Measurements from ENCODE around the gene C19orf47.

The C19orf47 gene

DNA sequence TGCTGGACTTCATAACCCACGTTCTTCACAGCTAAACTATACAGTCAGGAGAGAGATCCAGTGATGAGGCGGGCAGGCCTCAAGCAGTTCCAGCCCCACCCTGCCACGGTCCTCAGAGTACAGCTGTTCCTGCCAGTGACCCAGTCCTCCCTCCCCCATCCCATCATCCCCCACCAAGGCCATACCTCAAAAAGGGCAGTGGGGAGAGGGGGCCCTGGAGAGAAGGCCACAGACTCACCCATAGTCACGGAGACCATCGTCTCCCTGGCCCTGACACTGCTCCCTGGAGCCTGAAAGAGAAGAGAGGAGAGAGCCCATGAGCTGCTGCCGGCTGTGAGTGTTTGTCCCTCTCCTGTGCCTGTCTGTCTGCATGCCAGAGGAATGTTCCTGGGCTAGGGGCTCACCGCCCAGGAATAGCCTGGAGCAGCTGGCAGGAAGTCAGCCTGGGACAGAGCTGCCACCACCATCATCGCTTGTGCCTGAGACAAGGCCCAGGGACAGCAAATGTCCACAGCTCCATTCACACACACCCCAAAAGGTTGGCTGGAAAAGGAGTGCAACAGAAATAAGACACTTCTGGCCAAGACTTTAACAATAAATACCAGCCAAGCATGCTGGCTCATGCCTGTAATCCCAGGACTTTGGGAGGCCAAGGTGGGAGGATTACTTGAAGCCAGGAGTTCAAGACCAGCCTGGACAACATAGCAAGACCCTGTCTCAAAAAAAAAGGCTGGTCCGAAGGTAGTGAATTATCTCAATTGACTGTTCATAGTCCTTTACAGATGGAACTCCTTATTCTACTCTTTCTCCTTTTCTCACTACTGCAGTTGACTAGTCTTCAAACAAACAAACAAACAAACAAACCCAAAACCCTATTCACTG lies 6.4 kb downstream of the C19orf47 start:
- TF ChIP-seq ZNF8 (CRISPR knock-in tag; IDR thresholded peaks at IDR 0.05) (no peak), ARNTL (CRISPR knock-in tag; IDR thresholded peaks at IDR 0.05; ENCODE audit: borderline replicate concordance, low read depth) (no peak), BACH2 (CRISPR knock-in tag; IDR thresholded peaks at IDR 0.05; ENCODE audit: borderline replicate concordance) (no peak), GLIS3 (CRISPR knock-in tag; IDR thresholded peaks at IDR 0.05) (no peak), TOX (CRISPR knock-in tag; IDR thresholded peaks at IDR 0.05; ENCODE audit: borderline replicate concordance) (no peak), OSR1 (CRISPR knock-in tag; IDR thresholded peaks at IDR 0.05) (no peak), TCF4 (CRISPR knock-in tag; IDR thresholded peaks at IDR 0.05; ENCODE audit: borderline replicate concordance) (no peak), ISL1 (CRISPR knock-in tag; IDR thresholded peaks at IDR 0.05) (no peak), PPARA (CRISPR knock-in tag; IDR thresholded peaks at IDR 0.05; ENCODE audit: borderline replicate concordance) (no peak), ZFP3 (CRISPR knock-in tag; IDR thresholded peaks at IDR 0.05) (no peak), ZNF70 (CRISPR knock-in tag; IDR thresholded peaks at IDR 0.05) (no peak)
- TF ChIP-seq, protein P1, sequence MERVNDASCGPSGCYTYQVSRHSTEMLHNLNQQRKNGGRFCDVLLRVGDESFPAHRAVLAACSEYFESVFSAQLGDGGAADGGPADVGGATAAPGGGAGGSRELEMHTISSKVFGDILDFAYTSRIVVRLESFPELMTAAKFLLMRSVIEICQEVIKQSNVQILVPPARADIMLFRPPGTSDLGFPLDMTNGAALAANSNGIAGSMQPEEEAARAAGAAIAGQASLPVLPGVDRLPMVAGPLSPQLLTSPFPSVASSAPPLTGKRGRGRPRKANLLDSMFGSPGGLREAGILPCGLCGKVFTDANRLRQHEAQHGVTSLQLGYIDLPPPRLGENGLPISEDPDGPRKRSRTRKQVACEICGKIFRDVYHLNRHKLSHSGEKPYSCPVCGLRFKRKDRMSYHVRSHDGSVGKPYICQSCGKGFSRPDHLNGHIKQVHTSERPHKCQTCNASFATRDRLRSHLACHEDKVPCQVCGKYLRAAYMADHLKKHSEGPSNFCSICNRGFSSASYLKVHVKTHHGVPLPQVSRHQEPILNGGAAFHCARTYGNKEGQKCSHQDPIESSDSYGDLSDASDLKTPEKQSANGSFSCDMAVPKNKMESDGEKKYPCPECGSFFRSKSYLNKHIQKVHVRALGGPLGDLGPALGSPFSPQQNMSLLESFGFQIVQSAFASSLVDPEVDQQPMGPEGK (CRISPR knock-in tag; IDR thresholded peaks at IDR 0.05; ENCODE audit: borderline replicate concordance): no peak
- TF ChIP-seq, protein P2, sequence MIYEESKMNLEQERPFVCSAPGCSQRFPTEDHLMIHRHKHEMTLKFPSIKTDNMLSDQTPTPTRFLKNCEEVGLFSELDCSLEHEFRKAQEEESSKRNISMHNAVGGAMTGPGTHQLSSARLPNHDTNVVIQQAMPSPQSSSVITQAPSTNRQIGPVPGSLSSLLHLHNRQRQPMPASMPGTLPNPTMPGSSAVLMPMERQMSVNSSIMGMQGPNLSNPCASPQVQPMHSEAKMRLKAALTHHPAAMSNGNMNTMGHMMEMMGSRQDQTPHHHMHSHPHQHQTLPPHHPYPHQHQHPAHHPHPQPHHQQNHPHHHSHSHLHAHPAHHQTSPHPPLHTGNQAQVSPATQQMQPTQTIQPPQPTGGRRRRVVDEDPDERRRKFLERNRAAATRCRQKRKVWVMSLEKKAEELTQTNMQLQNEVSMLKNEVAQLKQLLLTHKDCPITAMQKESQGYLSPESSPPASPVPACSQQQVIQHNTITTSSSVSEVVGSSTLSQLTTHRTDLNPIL (CRISPR knock-in tag; IDR thresholded peaks at IDR 0.05; ENCODE audit: low read depth): no peak
- no peak for ATAC-seq

DNA sequence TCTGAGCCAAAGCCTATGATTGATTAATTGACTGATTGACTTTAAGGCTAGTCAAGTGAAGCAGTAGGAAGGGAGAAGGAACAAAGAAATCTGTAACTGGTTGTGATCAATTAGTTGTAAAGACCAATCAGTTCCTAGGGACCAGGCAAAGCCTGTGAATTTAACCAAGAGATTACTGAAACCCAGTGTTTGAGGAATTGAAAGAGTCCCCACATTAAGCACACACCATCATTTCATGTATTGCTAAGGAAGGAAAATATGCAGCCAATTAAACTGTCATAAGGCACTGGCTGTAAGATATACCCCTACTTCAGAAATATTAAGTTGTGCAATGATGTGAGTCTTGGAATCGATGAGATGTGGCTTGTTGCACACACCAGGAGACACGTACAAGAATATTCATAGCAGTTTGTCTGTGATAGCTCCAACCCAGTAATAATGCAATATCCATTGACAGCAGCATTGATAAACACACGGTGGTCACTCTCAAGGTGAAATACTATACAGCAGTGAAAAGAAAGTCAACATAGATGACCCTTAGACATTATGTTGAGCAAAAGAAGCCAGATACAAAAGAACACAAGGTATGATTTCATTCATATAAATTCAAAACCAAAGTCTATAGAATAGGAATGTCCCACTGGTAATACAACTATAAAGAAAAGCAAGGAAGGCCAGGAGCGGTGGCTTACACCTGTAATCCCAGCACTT lies 9.0 kb downstream of the C19orf47 start:
- no peak for TF ChIP-seq TOX (CRISPR knock-in tag; IDR thresholded peaks at IDR 0.05; ENCODE audit: borderline replicate concordance)
- no peak for TF ChIP-seq BACH2 (CRISPR knock-in tag; IDR thresholded peaks at IDR 0.05; ENCODE audit: borderline replicate concordance)
- TF ChIP-seq ZNF70 (CRISPR knock-in tag; IDR thresholded peaks at IDR 0.05): no peak
- no peak for TF ChIP-seq CSDC2 (CRISPR knock-in tag; IDR thresholded peaks at IDR 0.05)
- no peak for TF ChIP-seq TCF4 (CRISPR knock-in tag; IDR thresholded peaks at IDR 0.05; ENCODE audit: borderline replicate concordance)
- ATAC-seq: no peak

DNA sequence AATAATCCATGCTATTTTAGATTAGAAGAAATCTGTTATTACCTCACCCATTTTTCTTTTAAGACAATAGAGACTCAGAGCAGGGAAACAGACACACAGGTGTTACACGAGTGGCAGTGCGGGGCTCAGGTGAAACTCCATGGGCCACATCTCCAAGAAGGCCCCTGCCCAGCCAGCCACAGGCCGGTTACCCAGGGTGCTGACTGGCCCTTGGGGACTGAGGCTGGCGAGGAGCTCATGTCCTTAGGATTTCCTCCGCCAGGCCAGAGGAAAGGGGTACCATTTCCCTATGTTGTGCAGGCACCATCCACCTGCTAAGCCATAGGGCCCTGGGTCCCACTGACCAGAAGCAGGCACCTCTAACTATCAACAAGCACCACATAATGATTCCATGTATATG lies 10.6 kb downstream of the C19orf47 start:
- no peak for ATAC-seq
- TF ChIP-seq ZC3H10 (CRISPR knock-in tag; IDR thresholded peaks at IDR 0.05): no peak

DNA sequence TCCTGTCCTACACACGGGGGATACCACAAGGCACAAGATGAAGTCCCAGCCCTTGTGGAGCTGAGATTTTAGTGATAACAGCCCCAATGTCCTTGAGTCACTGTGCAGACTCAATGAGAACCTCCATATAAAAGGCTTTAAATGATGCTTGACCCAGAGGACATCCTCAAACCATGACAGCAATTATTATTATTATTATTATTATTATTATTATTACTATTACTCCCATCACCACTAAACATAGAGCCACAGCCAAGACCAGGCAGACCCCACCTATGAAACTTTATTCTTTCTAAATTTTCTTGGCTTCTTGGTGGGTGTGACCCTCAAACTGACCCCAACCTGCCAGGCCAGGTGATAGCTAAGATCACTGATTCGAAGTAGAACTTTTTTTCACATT lies 11.1 kb downstream of the C19orf47 start:
- TF ChIP-seq, protein P3, sequence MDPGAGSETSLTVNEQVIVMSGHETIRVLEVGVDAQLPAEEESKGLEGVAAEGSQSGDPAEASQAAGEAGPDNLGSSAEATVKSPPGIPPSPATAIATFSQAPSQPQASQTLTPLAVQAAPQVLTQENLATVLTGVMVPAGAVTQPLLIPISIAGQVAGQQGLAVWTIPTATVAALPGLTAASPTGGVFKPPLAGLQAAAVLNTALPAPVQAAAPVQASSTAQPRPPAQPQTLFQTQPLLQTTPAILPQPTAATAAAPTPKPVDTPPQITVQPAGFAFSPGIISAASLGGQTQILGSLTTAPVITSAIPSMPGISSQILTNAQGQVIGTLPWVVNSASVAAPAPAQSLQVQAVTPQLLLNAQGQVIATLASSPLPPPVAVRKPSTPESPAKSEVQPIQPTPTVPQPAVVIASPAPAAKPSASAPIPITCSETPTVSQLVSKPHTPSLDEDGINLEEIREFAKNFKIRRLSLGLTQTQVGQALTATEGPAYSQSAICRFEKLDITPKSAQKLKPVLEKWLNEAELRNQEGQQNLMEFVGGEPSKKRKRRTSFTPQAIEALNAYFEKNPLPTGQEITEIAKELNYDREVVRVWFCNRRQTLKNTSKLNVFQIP (CRISPR knock-in tag; IDR thresholded peaks at IDR 0.05; ENCODE audit: borderline replicate concordance, low read depth): no peak
- ATAC-seq: no peak

DNA sequence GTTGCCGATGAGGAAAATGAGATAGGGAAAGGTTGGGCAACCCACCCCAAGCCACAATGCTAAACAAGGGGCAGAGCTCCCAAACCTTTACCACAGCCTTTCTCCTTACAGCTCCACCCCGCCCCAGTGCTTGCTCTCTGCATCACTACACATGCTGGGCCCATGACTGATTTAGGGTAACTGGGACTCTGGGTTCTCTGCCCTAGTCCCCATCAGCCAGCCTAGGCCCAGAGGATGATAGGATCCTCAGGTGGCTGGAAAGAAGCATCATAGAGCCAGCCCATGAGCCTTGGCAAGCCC lies 11.6 kb downstream of the C19orf47 start:
- ATAC-seq: no peak
- TF ChIP-seq ZFP30 (CRISPR knock-in tag; IDR thresholded peaks at IDR 0.05): no peak
- no peak for TF ChIP-seq ZNF8 (CRISPR knock-in tag; IDR thresholded peaks at IDR 0.05)
- TF ChIP-seq TOX (CRISPR knock-in tag; IDR thresholded peaks at IDR 0.05; ENCODE audit: borderline replicate concordance): no peak
- TF ChIP-seq BACH2 (CRISPR knock-in tag; IDR thresholded peaks at IDR 0.05; ENCODE audit: borderline replicate concordance): no peak
- no peak for TF ChIP-seq ARNTL (CRISPR knock-in tag; IDR thresholded peaks at IDR 0.05; ENCODE audit: borderline replicate concordance, low read depth)
- TF ChIP-seq, protein P1 (CRISPR knock-in tag; IDR thresholded peaks at IDR 0.05; ENCODE audit: borderline replicate concordance): no peak
- no peak for TF ChIP-seq ISL1 (CRISPR knock-in tag; IDR thresholded peaks at IDR 0.05)
- no peak for TF ChIP-seq ZC3H10 (CRISPR knock-in tag; IDR thresholded peaks at IDR 0.05)
- TF ChIP-seq ZFP3 (CRISPR knock-in tag; IDR thresholded peaks at IDR 0.05): no peak
- TF ChIP-seq CSDC2 (CRISPR knock-in tag; IDR thresholded peaks at IDR 0.05): no peak
- no peak for TF ChIP-seq PPARA (CRISPR knock-in tag; IDR thresholded peaks at IDR 0.05; ENCODE audit: borderline replicate concordance)
- no peak for TF ChIP-seq SNAI2 (CRISPR knock-in tag; IDR thresholded peaks at IDR 0.05)
- no peak for TF ChIP-seq ESRRG (CRISPR knock-in tag; IDR thresholded peaks at IDR 0.05)
- no peak for TF ChIP-seq ZNF565 (CRISPR knock-in tag; conservative IDR thresholded peaks at IDR 0.05; ENCODE audit: low read depth)
- TF ChIP-seq, protein P3 (CRISPR knock-in tag; IDR thresholded peaks at IDR 0.05; ENCODE audit: borderline replicate concordance, low read depth): no peak
